A172 (cell line): Measurements from ENCODE around the gene KIAA1217. TPM values are rescaled to one million over a fixed set of nuclear protein-coding genes. Genes with fewer than 3 reads are reported as not detected.

ENCODE experiments used
- DNase-seq: peaks from one replicate; pipeline ENCODE4 v3.0.0-alpha.2; 2015; ENCODE audit warnings: low spot score
- total RNA-seq: library from RNA; depleted of rRNA; stranded (reverse); fragments of >200 nt; shearing (Covaris generic); gene quantifications from 2 replicates; pipeline ENCODE4 v1.2.3, GENCODE V29; 2014

KIAA1217 gene
- total RNA-seq, 1 experiment from 2014 or later = 4.7 TPM

DNA sequence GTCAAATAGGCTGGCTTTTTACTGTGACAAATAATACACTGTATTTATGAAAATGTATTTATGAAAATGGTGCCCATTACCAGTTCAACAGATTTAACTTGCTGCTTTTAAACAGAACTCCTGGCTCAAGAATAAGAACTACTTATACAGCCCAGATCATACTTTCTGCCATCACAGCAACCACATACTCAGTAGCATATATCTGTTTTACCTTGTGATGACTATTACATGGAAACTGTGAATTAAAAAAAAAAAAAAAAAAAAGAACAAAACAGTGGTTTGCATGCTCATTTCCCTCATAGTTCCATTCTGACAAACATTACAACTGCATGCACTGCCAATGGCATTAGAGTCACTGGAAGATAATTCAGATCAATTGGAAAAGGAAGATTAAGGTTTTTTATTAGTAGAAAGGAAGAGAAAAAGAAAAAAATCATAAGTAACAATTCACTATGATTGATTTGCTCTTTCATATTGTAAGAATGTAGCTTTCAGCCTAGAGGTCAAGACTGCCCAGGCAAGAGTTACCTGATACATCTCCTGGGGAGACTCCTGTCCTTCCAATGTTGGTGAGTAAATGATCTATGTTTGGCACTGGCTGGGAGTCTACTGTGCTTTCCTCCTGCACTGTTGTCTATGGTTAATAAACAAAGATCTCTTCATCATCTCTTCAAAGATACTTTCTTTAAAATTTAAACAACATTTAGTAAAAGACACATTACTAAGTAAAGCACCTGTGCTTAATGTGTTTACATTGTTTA lies 381.9 kb downstream of the KIAA1217 start:
- DNase-seq = no peak

DNA sequence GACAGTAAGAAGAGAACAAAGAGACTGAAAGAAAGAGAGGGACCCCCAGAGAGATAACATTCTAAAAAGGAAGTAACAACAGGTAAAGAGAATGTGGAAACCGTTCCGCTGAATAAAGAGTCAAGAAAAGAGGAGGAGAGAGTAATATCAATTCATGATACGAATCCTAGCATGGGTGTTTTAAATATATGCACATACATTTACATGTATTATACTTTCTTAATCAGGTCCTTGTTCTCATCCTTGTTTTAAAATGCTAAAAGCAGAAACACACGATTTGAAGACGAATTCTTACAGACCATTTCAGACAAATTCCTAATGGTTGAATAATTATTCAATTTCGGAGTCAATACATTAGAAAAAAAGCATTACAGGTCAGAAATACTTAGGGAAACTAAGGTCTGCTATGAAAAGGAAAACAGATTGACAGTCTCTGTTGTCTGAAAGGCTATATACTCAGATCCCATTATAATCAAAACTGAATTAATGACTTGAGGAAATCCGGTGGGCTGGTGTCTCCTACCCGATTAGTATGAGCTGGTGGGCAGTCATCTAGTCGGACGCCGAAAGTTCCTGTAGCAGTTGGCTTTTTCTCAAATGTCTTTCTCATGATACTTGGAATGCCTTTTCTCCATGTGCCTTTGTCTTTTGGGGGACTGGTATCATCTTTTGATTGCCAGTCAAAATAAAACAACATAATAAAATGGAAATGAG lies 387.4 kb downstream of the KIAA1217 start:
- DNase-seq = no peak

DNA sequence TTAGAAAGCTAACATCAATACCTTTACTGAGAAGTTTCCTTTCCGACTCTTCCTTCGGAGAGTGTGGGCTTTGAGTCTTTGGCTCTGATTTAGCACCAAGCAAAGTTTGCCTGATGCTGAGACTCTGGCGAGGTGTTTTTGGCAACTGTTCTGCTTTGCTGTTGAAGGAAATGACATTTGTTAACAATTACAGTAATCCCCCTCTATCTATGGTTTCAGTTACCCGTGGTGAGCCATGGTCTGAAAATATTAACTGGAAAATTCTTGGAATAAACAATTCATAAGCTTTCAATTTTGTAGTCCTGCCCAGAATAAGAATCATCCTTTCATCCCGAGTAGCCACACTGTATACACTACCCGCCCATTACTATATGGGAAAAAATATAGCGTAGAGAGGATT lies 388.5 kb downstream of the KIAA1217 start:
- DNase-seq = no peak
